GM19395 (cell line): ENCODE data around the gene KIAA0040.
A peak's percentile ranks its signal among the peaks of the same experiment; 100 is the strongest.

ENCODE experiments used
- ATAC-seq: cut with Tn5 transposase; IDR thresholded peaks from one replicate; pipeline ENCODE4 v1.9.1; 2021; ENCODE audit warnings: mild to moderate bottlenecking, moderate library complexity; ENCODE audit not compliant: unreplicated experiment

The KIAA0040 gene

DNA sequence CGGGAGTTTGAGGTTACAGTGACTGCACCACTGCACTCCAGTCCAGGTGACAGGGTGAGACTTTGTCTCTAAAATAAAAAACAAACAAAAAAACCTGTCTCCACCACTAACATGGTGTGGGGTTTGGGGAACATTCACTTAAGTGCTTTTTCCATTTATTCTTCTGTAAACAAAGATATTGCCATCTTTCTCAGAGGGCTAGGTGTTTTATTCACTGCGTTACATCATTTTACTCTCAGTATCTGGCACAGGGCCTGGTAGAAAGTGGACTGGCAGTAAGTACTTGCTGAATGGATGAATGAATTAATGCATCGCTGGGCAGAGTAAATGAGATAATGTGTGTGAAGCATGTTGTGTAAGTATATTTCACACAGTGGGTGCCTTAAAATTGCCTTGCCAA lies 20.1 kb downstream of the KIAA0040 start:
- no peak for ATAC-seq

GRCh38 chr1:175171036-175171913 lies 21.3 kb downstream of the KIAA0040 start:
- no peak for ATAC-seq

DNA sequence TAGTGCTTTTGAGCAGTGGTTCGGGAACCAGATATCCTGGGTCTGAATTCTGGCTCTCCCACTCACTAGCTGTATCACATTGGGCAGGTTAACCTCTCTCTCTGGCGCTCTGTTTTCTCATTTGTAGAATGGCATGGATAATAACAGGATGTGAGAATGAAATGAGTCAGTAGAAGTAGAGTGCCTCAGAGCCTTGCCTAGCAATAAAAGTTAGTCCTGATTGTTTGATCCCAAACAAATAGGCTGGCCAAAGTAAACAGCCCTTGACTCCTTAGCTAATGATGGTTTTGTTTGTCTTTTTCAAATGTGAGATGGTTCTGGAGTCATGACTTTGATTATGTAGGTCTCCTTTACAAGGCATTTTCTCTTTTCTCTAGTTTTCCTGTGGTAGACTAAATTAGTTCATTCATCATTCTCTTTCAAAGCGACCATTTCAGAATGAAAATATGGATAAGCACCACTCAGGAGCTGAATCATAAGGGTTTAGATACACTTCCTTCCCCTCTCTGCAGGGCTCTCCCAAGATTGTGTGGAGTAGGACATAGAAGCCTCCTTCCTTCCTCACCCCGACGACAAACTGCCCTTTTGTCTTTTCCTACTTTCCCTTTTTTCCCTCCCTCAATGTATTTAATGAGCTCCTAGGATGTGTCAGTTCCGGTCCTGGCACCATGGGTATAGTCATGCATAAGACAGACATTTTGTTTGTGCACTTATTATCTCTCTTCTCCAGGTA lies 23.1 kb downstream of the KIAA0040 start:
- no peak for ATAC-seq

DNA sequence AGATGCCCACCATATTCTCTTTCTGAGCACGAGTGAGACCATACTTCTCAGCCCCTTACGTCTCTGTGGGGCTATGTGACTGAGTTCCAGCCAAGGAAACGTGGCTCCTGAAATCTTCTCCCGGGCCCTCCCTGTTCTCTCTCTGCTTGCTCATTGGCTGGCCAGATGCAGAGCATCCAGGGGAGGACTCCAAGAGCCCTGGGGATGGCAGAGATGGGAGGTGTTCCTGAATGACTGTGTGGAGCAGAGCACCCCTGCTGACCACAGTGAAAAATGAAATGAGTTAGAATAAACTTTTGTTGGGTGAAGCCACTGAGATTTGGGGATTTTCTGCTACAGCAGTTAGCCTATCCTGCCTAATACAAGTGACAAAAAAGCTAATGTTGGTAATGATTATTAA lies 23.8 kb downstream of the KIAA0040 start:
- ATAC-seq: no peak

- ATAC-seq: no peak
These were observed 24.7 kb downstream of the KIAA0040 start for GRCh38 chr1:175167861-175168260.

DNA sequence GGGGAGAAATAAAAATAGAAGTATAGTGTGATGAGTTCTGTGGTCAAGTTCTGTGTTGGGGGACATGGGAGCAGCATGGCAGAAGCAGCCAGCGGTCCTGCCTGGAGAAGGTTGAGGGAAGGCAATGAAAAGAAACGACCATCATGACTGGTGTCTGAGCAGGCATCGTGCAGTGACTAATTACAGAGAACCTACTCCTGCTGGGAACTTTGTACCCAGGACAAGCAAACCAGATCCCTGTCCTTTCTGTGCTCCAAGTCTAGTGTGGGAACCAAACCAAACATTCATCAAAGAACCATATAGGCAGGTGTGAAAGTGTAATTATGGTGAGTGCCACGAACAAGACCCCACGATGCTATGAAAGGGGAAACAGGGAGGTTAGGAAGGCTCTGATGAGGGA lies 25.8 kb downstream of the KIAA0040 start:
- no peak for ATAC-seq

- no peak for ATAC-seq
These were observed 27.8 kb downstream of the KIAA0040 start for GRCh38 chr1:175164751-175165150.

DNA sequence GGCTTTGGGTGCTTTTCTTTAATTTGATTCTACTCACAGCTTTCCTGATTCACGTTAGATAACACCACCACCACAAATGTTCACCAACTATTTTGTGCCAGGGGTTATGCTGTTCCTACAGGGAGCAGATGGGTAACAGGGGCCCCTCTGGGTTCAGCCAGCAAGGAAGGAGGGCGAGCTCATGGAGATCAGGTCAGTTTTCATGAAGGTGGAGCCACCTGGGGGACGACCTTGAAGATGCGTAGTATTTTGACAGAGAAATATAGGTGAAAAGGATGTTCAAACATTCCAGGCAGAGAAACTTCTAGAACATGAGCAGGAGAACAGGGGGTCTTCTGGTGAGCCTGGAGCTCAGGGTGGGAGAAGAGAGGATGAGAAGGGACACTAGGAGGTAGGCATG lies 28.9 kb downstream of the KIAA0040 start:
- no peak for ATAC-seq

- ATAC-seq: no peak
These were observed 29.6 kb downstream of the KIAA0040 start for GRCh38 chr1:175162955-175163354.

DNA sequence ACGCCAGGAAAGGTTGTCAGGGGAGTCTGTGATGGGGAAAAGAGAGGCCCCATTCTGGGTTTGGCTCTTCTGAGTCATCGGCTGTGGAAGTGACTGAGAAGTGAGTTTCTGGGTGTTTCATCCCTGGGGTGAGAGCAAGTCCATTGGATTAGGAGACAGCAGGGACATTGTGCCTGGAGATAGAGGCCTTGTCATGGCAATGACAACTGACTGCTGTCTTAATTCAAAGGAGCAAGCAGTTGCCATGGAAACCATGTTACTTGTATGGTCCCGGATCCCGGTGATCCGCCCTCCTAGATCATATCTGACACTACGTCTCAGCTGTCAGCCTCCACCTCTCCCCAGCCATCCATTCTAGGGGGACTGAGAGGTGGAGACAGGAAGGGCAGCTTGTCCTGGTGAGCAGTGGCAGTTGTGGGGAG lies 34.4 kb downstream of the KIAA0040 start:
- no peak for ATAC-seq

- ATAC-seq: no peak
These were observed 35.4 kb downstream of the KIAA0040 start for GRCh38 chr1:175157200-175157599.

DNA sequence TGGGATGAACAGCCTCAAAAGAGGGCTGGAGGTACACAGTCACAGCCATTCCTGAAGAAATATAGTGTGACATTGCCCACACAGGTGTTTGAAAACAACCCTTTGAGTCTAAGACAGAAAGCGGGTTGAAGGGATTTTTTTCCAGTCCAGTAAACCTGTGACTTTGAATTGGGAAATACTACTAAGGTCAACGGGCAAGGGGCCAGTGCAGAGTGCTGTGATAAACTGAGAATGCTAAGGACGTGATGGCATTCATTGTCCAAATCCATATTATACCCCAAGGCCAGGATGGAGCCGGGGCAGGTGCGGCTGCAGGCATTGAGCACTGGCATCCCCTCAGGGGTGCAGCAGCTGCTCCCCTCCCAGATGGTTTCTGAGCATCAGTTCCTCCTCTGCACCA lies 36.6 kb downstream of the KIAA0040 start:
- ATAC-seq: no peak

DNA sequence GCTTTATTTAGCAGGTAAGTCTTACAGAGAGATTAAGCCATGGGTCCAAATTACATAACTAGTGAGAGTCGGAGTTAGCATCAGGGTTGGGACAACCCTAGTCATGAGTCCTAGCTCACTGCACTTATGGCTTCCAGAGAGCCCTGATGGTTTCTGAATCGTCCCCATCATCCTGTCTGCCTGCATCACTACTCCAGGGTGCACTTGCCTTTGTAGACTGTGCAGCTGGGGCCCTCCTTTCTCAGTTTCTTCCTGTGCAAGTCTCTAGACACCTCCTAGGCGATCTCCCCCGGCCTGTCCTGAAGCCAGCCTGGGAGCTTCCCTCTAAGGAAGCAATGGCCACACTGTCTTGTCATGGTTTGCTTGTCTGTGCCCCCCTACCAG lies 37.1 kb downstream of the KIAA0040 start:
- no peak for ATAC-seq

GRCh38 chr1:175154629-175155472 lies 37.7 kb downstream of the KIAA0040 start:
- ATAC-seq: peak; percentile 60

DNA sequence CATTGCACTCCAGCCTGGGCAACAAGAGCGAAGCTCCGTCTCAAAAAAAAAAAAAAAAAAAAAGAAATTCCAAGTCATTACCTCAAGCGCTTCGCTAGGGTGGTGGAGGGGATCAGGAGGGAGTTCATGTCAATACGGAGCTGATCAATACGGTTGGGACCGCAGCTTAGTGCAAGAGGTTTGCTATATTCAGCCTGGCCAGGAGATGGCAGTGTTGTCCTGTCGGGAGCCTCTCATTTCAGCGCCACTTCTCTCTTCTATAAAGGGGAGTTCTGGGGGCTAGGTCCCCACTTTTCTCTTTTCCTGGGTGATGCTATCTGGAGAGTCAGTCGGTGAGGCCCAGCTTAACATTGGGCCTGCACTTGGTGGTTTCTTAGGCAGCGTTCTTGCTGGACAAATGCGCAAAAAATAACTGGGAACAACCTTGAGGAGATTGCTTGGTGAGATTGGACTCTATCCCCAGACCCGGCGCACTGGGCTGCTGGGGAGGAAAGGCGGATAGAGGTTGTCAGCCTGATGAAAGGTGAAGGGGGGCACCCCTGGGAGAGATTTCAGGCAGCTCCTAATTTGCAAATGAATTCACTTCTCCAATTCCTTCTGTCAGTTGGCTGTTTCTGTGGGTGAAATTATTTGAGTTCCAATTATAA lies 40.4 kb downstream of the KIAA0040 start:
- ATAC-seq: peak; percentile 62

GRCh38 chr1:175150596-175151319 lies 41.8 kb downstream of the KIAA0040 start:
- ATAC-seq: no peak

GRCh38 chr1:175148068-175148467 lies 44.5 kb downstream of the KIAA0040 start:
- no peak for ATAC-seq

DNA sequence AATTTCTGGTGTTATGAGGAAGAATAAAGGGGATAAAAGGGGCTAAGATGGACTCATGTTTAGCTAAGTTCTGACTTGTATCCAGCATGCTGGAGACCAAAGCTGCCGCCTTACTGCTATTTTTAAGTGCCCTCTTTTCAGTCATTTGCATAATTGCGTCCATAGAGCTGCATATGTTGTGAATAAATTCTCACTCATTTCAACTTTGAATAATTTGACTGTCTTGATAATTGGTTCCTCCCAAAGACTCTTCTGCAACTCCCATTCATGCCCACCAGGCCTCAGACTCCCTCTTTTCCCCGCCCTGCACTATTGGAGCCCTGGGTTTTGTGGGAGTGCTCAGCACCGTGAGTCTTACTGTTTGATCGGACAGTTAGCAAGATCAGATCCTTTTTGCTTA lies 45.0 kb downstream of the KIAA0040 start:
- no peak for ATAC-seq

DNA sequence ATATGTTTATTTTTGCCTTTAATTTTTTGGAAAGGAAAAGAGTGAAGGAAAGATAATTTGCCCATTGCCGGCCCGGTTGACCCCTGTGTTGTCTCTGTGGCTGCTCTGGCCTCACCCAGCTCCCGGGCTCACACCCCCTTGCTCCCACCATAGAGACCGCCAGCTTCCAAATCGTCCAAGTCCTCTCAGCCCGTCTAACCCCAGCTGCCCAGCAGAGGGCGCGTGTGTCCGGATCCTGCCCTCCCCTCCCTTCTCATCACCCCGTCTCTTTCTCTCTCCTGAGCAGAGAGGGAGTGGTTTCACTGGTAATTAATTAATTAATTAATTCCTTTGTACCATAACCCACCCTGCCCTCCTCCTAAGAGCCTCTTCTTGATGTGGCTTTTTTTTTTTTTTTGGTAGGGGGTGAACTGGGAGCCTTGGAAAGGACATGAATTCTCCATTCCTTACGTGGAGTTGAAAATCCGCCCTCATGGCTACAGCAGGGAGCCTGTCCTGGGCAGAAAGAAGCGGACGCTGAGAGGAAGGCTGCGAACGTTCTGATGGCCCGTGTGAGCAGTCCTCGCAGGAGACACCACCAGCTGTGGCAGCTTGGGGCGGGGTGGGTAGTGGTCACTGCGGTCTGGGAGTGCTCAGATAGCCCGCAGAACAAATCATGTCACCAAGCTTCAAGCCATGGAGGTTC lies 45.9 kb downstream of the KIAA0040 start:
- ATAC-seq: peak; percentile 57
